Transverse colon (tissue), 4 donors: ENCODE results near the gene RFWD3.

Source experiments
- EP300 ChIP-seq: sonication (generic); formaldehyde crosslinking; IDR thresholded peaks from one replicate; pipeline ENCODE4 v1.6.1; 2017; ENCODE audit warnings: antibody characterized with exemption, low read depth
- POLR2A ChIP-seq: fragments of 450-650 bp; IDR thresholded peaks from one replicate; pipeline ENCODE4 v1.6.1; 2016; ENCODE audit warnings: antibody characterized with exemption, mild to moderate bottlenecking, moderate library complexity
- POLR2AphosphoS5 ChIP-seq, 3 donors: sonication (generic); formaldehyde crosslinking; IDR thresholded peaks; one replicate each; pipeline ENCODE4 v1.6.1; 2016; ENCODE audit warnings: antibody characterized with exemption in 3 of 3
- TF ChIP-seq, protein P1 (sequence below), 5 experiments: fragments of 200-600 bp in 3 of 5; fragments of 450-650 bp in 2 of 5; sonication (generic) in 3 of 5; IDR thresholded peaks; 1 replicate in 2 of 5; 2 replicates in 3 of 5; pipeline ENCODE4 v1.5.1; 2016 to 2017; ENCODE audit warnings: antibody characterized with exemption in 5 of 5, inconsistent platforms in 3 of 5, mild to moderate bottlenecking in 2 of 5, moderate library complexity in 1 of 5

GRCh38 chr16:74627506-74628220 is 39.0 kb downstream of the RFWD3 start:
- no peak for TF ChIP-seq EP300
- TF ChIP-seq POLR2A = no peak
- TF ChIP-seq, protein P1, sequence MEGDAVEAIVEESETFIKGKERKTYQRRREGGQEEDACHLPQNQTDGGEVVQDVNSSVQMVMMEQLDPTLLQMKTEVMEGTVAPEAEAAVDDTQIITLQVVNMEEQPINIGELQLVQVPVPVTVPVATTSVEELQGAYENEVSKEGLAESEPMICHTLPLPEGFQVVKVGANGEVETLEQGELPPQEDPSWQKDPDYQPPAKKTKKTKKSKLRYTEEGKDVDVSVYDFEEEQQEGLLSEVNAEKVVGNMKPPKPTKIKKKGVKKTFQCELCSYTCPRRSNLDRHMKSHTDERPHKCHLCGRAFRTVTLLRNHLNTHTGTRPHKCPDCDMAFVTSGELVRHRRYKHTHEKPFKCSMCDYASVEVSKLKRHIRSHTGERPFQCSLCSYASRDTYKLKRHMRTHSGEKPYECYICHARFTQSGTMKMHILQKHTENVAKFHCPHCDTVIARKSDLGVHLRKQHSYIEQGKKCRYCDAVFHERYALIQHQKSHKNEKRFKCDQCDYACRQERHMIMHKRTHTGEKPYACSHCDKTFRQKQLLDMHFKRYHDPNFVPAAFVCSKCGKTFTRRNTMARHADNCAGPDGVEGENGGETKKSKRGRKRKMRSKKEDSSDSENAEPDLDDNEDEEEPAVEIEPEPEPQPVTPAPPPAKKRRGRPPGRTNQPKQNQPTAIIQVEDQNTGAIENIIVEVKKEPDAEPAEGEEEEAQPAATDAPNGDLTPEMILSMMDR (IDR thresholded peaks at IDR 0.05) = no peak
- no peak for TF ChIP-seq POLR2AphosphoS5 (IDR thresholded peaks at IDR 0.05)
